ENCODE measurements around the gene CWC27.

The CWC27 gene

GRCh38 chr5:64742411-64742810 is 26.3 kb upstream of the CWC27 start:
- Histone ChIP-seq H2AFZ (ENCODE audit: low read length) (no peak overlapping the region), H3K4me2 (ENCODE audit: low read depth, low read length, poor library complexity, severe bottlenecking) (no peak overlapping the region), H4K20me1 (ENCODE audit: insufficient read depth, low read length, poor library complexity, severe bottlenecking) (no peaks in the 10 kb centered on the region), H3K4me1 (ENCODE audit: insufficient read depth, low read length, poor library complexity, severe bottlenecking) (no peaks in the 10 kb centered on the region), H3K36me3 (ENCODE audit: insufficient read depth, low read length) (peaks cover 28% of the 10 kb centered on the region; the same call in 1 of the 2 replicates), H3K79me2 (ENCODE audit: insufficient read depth, low read length) (no peaks in the 10 kb centered on the region), H3F3A (ENCODE audit: low read depth) (no peaks in the 10 kb centered on the region), H3K9me3 (ENCODE audit: insufficient read depth, low read depth, low read length) (no peaks in the 10 kb centered on the region), H3K4me3 (ENCODE audit: low read length, poor library complexity, severe bottlenecking) (no peak overlapping the region), H3K9ac (ENCODE audit: low read depth, low read length, poor library complexity, severe bottlenecking) (no peak overlapping the region), H3K27me3 (ENCODE audit: insufficient read depth, low read length, poor library complexity, severe bottlenecking) (no peaks in the 10 kb centered on the region), H3K9me2 (replicated peaks; ENCODE audit: low read depth, low read length) (no peaks in the 10 kb centered on the region)
- no peak for TF ChIP-seq CTCF (conservative IDR thresholded peaks at IDR 0.05; ENCODE audit: low read length)
- TF ChIP-seq EZH2phosphoT487 (IDR thresholded peaks at IDR 0.05; ENCODE audit: borderline replicate concordance), result no peak

DNA sequence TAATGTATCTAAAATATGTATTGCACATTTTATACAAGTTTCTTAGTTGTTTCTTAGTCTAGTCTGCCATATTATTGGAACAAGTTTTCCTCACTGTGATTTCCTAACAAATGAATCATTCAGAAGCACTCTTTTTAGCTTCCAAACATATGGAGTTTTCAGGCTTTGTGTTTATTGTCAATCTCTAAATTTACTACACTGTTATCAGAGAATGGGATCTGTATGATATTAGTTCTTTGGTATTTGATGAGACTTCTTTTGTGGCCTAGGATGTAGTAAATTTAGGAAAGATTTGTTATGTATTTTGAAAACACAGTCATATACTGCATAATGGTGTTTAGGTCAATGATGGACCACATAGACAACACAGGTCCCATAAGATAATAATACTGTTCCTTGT is 25.9 kb upstream of the CWC27 start:
- Histone ChIP-seq H3K9me2 (replicated peaks; ENCODE audit: low read depth, low read length) (no peaks in the 10 kb centered on the region), H2AFZ (ENCODE audit: low read length) (no peak overlapping the region), H3K27me3 (ENCODE audit: insufficient read depth, low read length, poor library complexity, severe bottlenecking) (no peaks in the 10 kb centered on the region), H3K9ac (ENCODE audit: low read depth, low read length, poor library complexity, severe bottlenecking) (no peak overlapping the region), H4K20me1 (ENCODE audit: insufficient read depth, low read length, poor library complexity, severe bottlenecking) (no peaks in the 10 kb centered on the region), H3K4me2 (ENCODE audit: low read depth, low read length, poor library complexity, severe bottlenecking) (no peak overlapping the region), H3F3A (ENCODE audit: low read depth) (no peaks in the 10 kb centered on the region), H3K9me3 (ENCODE audit: insufficient read depth, low read depth, low read length) (no peaks in the 10 kb centered on the region), H3K4me3 (ENCODE audit: low read length, poor library complexity, severe bottlenecking) (no peak overlapping the region), H3K4me1 (ENCODE audit: insufficient read depth, low read length, poor library complexity, severe bottlenecking) (no peaks in the 10 kb centered on the region), H3K36me3 (ENCODE audit: insufficient read depth, low read length) (peaks cover 28% of the 10 kb centered on the region; the same call in 1 of the 2 replicates), H3K79me2 (ENCODE audit: insufficient read depth, low read length) (no peaks in the 10 kb centered on the region)
- no peak for TF ChIP-seq CTCF (conservative IDR thresholded peaks at IDR 0.05; ENCODE audit: low read length)
- no peak for TF ChIP-seq EZH2phosphoT487 (IDR thresholded peaks at IDR 0.05; ENCODE audit: borderline replicate concordance)

- Histone ChIP-seq H3K9ac (ENCODE audit: low read depth, low read length, poor library complexity, severe bottlenecking) (no peak overlapping the region), H3K4me1 (ENCODE audit: insufficient read depth, low read length, poor library complexity, severe bottlenecking) (no peaks in the 10 kb centered on the region), H3K79me2 (ENCODE audit: insufficient read depth, low read length) (no peaks in the 10 kb centered on the region), H3K4me2 (ENCODE audit: low read depth, low read length, poor library complexity, severe bottlenecking) (no peak overlapping the region), H3K9me3 (ENCODE audit: insufficient read depth, low read depth, low read length) (no peaks in the 10 kb centered on the region), H2AFZ (ENCODE audit: low read length) (no peak overlapping the region), H4K20me1 (ENCODE audit: insufficient read depth, low read length, poor library complexity, severe bottlenecking) (no peaks in the 10 kb centered on the region), H3K27me3 (ENCODE audit: insufficient read depth, low read length, poor library complexity, severe bottlenecking) (no peaks in the 10 kb centered on the region), H3K36me3 (ENCODE audit: insufficient read depth, low read length) (peaks cover 9% of the 10 kb centered on the region; the same call in 1 of the 2 replicates), H3K9me2 (replicated peaks; ENCODE audit: low read depth, low read length) (no peaks in the 10 kb centered on the region), H3K4me3 (ENCODE audit: low read length, poor library complexity, severe bottlenecking) (no peak overlapping the region), H3F3A (ENCODE audit: low read depth) (no peaks in the 10 kb centered on the region)
- no peak for TF ChIP-seq CTCF (conservative IDR thresholded peaks at IDR 0.05; ENCODE audit: low read length)
- TF ChIP-seq EZH2phosphoT487 (IDR thresholded peaks at IDR 0.05; ENCODE audit: borderline replicate concordance), result no peak
These were observed 23.8 kb upstream of the CWC27 start for GRCh38 chr5:64744914-64745313.
